NCI-H226 (cell line): ENCODE results near the gene TST.

Experiments
- DNase-seq: peaks from one replicate; pipeline ENCODE4 v3.0.0-alpha.2; 2015

Gene TST

GRCh38 chr22:37019309-37020191, at the start of gene TST, which contains the start of gene MPST:
TST (minus strand) TSS chr22:37019447; CDS start chr22:37018732, 715 bp downstream.
MPST (plus strand) TSS chr22:37019742; CDS start chr22:37019837, 95 bp downstream.
- DNase-seq, result peak; percentile 29

- DNase-seq, result no peak
Observed at GRCh38 chr22:37068859-37069258, 49.6 kb upstream of the TST start.

GRCh38 chr22:37067428-37067827, 48.2 kb upstream of the TST start:
- DNase-seq, result no peak

GRCh38 chr22:37065961-37066360, 46.7 kb upstream of the TST start:
- DNase-seq, result no peak

- DNase-seq, result no peak
Observed at GRCh38 chr22:37065180-37065579, 45.9 kb upstream of the TST start.

- no peak for DNase-seq
Observed at GRCh38 chr22:37064553-37064952, 45.3 kb upstream of the TST start.

GRCh38 chr22:37063431-37064420, 44.5 kb upstream of the TST start:
- no peak for DNase-seq

GRCh38 chr22:37062702-37063381, 43.6 kb upstream of the TST start:
- no peak for DNase-seq

- no peak for DNase-seq
Observed at GRCh38 chr22:37062376-37062675, 43.1 kb upstream of the TST start.

- no peak for DNase-seq
Observed at GRCh38 chr22:37061611-37062375, 42.5 kb upstream of the TST start.

- DNase-seq, result no peak
Observed at GRCh38 chr22:37060801-37061610, 41.8 kb upstream of the TST start.

- no peak for DNase-seq
Observed at GRCh38 chr22:37059876-37060449, 40.7 kb upstream of the TST start.

GRCh38 chr22:37058917-37059701, 39.9 kb upstream of the TST start:
- DNase-seq, result no peak

- DNase-seq, result no peak
Observed at GRCh38 chr22:37057796-37058510, 38.7 kb upstream of the TST start.

GRCh38 chr22:37057226-37057625, 38.0 kb upstream of the TST start:
- DNase-seq, result no peak

GRCh38 chr22:37056246-37056645, 37.0 kb upstream of the TST start:
- DNase-seq, result no peak

- no peak for DNase-seq
Observed at GRCh38 chr22:37054600-37055365, 35.5 kb upstream of the TST start.

GRCh38 chr22:37054056-37054395, 34.8 kb upstream of the TST start:
- no peak for DNase-seq
